ENCODE results near the gene ARID1B.

The ARID1B gene

GRCh38 chr6:156791320-156791850 is 14.2 kb downstream of the ARID1B start (continued):
- TF ChIP-seq ATF2 (tag by site-specific recombination; IDR thresholded peaks at IDR 0.05; ENCODE audit: low read depth) (no peak), ZBTB1 (tag by site-specific recombination; IDR thresholded peaks at IDR 0.05) (no peak), ZNF664 (tag by site-specific recombination; IDR thresholded peaks at IDR 0.05) (no peak), ZFP37 (tag by site-specific recombination; IDR thresholded peaks at IDR 0.05) (no peak), ZNF629 (tag by site-specific recombination; IDR thresholded peaks at IDR 0.05) (peak; percentile 62), KLF17 (tag by site-specific recombination; IDR thresholded peaks at IDR 0.05) (no peak), ZNF148 (tag by site-specific recombination; IDR thresholded peaks at IDR 0.05; ENCODE audit: borderline replicate concordance) (no peak), ZNF23 (tag by site-specific recombination; IDR thresholded peaks at IDR 0.05; ENCODE audit: borderline replicate concordance) (no peak), ZNF426 (tag by site-specific recombination; IDR thresholded peaks at IDR 0.05) (no peak), ZNF16 (tag by site-specific recombination; IDR thresholded peaks at IDR 0.05; ENCODE audit: low read depth) (no peak), WT1 (tag by site-specific recombination; IDR thresholded peaks at IDR 0.05) (no peak), ZBTB10 (tag by site-specific recombination; IDR thresholded peaks at IDR 0.05) (no peak), ZNF530 (tag by site-specific recombination; IDR thresholded peaks at IDR 0.05; ENCODE audit: low read depth) (no peak), ZBTB8A (tag by site-specific recombination; IDR thresholded peaks at IDR 0.05) (no peak), ZNF292 (tag by site-specific recombination; IDR thresholded peaks at IDR 0.05; ENCODE audit: borderline replicate concordance, low read depth) (no peak), PRDM2 (tag by site-specific recombination; IDR thresholded peaks at IDR 0.05; ENCODE audit: borderline replicate concordance) (no peak), ZEB2 (tag by site-specific recombination; IDR thresholded peaks at IDR 0.05) (peak; percentile 66; the same call in 1 of the 2 replicates), ZNF791 (tag by site-specific recombination; IDR thresholded peaks at IDR 0.05) (no peak), ZNF146 (tag by site-specific recombination; IDR thresholded peaks at IDR 0.05) (no peak), KLF1 (tag by site-specific recombination; IDR thresholded peaks at IDR 0.05) (no peak), ZNF560 (tag by site-specific recombination; IDR thresholded peaks at IDR 0.05; ENCODE audit: borderline replicate concordance) (no peak), MEIS1 (CRISPR knock-in tag; IDR thresholded peaks at IDR 0.05; ENCODE audit: borderline replicate concordance) (no peak), SP3 (tag by site-specific recombination; IDR thresholded peaks at IDR 0.05) (no peak), GLIS1 (tag by site-specific recombination; IDR thresholded peaks at IDR 0.05) (no peak), ZNF843 (tag by site-specific recombination; IDR thresholded peaks at IDR 0.05) (peak; percentile 42; the same call in 1 of the 2 replicates), ZNF221 (tag by site-specific recombination; IDR thresholded peaks at IDR 0.05; ENCODE audit: borderline replicate concordance) (no peak), ZSCAN16 (tag by site-specific recombination; IDR thresholded peaks at IDR 0.05) (no peak), ZBTB21 (tag by site-specific recombination; IDR thresholded peaks at IDR 0.05) (no peak)

All from HEK293 (cell line).